ENCODE results near the gene SBF1. TPM values are rescaled to one million over a fixed set of nuclear protein-coding genes. Genes with fewer than 3 reads are reported as not detected.

The SBF1 gene
- total and polyA plus RNA-seq, 4 donors: 8.3 to 37.6 (median 16.4) TPM

- no peak overlapping the region for H3K9ac ChIP-seq (ENCODE audit: low read depth in 1 of 2, low read length in 2 of 2)
- no peaks in the 10 kb centered on the region for H3K27me3 ChIP-seq (ENCODE audit: control insufficient read depth in 4 of 4, insufficient read depth in 4 of 4, low read length in 3 of 4)
- H3K27ac ChIP-seq (ENCODE audit: low read depth in 1 of 2, low read length in 2 of 2): no peak overlapping the region
- DNase-seq (ENCODE audit: low spot score): no peak
- H3K4me3 ChIP-seq (ENCODE audit: low read depth in 1 of 3, low read length in 3 of 3): no peak overlapping the region
- H3K9me3 ChIP-seq (ENCODE audit: control insufficient read depth in 4 of 4, low read length in 3 of 4): no peaks in the 10 kb centered on the region
- 95% methylated on average over 8 of the region's 8 CpGs for WGBS
- peaks cover 2 to 3% (median 3%) of the 10 kb centered on the region in 4 donors for H3K4me1 ChIP-seq (ENCODE audit: control insufficient read depth in 4 of 4, insufficient read depth in 4 of 4, low read length in 3 of 4)
- peaks cover 33 to 76% (median 68%) of the 10 kb centered on the region in 4 donors for H3K36me3 ChIP-seq (ENCODE audit: control insufficient read depth in 4 of 4, insufficient read depth in 3 of 4, low read depth in 1 of 4, low read length in 3 of 4)
- no peak for TF ChIP-seq ATF3 (IDR thresholded peaks at IDR 0.05)
- TF ChIP-seq GABPA (IDR thresholded peaks at IDR 0.05 in 1 of 2, conservative IDR thresholded peaks at IDR 0.05 in 1 of 2): no peak
- no peak for TF ChIP-seq MAX (IDR thresholded peaks at IDR 0.05)
- TF ChIP-seq FOXA1 (IDR thresholded peaks at IDR 0.05): no peak
- TF ChIP-seq HNF4G (IDR thresholded peaks at IDR 0.05): no peak
- no peak for TF ChIP-seq CTCF (IDR thresholded peaks at IDR 0.05; ENCODE audit: low read depth, low read length, missing input control)
- no peak for TF ChIP-seq NR2F2 (IDR thresholded peaks at IDR 0.05)
- TF ChIP-seq TAF1 (conservative IDR thresholded peaks at IDR 0.05): no peak
- TF ChIP-seq FOXA2 (IDR thresholded peaks at IDR 0.05): no peak
- TF ChIP-seq EGR1 (IDR thresholded peaks at IDR 0.05; ENCODE audit: low read depth in 2 of 2): no peak
These were observed 57.8 kb downstream of the SBF1 start for GRCh38 chr22:50416996-50417395.

GRCh38 chr22:50415426-50415825 lies 59.4 kb downstream of the SBF1 start:
- Histone ChIP-seq H3K4me1 (ENCODE audit: control insufficient read depth in 4 of 4, insufficient read depth in 4 of 4, low read length in 3 of 4) (peaks cover 3 to 5% (median 4%) of the 10 kb centered on the region in 4 donors), H3K27ac (ENCODE audit: low read depth in 1 of 2, low read length in 2 of 2) (no peak overlapping the region), H3K9ac (ENCODE audit: low read depth in 1 of 2, low read length in 2 of 2) (no peak overlapping the region), H3K4me3 (ENCODE audit: low read depth in 1 of 3, low read length in 3 of 3) (no peak overlapping the region), H3K27me3 (ENCODE audit: control insufficient read depth in 4 of 4, insufficient read depth in 4 of 4, low read length in 3 of 4) (no peaks in the 10 kb centered on the region), H3K36me3 (ENCODE audit: control insufficient read depth in 4 of 4, insufficient read depth in 3 of 4, low read depth in 1 of 4, low read length in 3 of 4) (peaks cover 30 to 63% (median 55%) of the 10 kb centered on the region in 4 donors), H3K9me3 (ENCODE audit: control insufficient read depth in 4 of 4, low read length in 3 of 4) (no peaks in the 10 kb centered on the region)
- no peak for DNase-seq (ENCODE audit: low spot score)
- 96% methylated on average over 12 of the region's 12 CpGs for WGBS
- TF ChIP-seq TAF1 (conservative IDR thresholded peaks at IDR 0.05): no peak
- no peak for TF ChIP-seq SP1 (IDR thresholded peaks at IDR 0.05)
- TF ChIP-seq GABPA (IDR thresholded peaks at IDR 0.05 in 1 of 2, conservative IDR thresholded peaks at IDR 0.05 in 1 of 2): no peak

- no peak overlapping the region for H3K9ac ChIP-seq (ENCODE audit: low read depth in 1 of 2, low read length in 2 of 2)
- DNase-seq (ENCODE audit: low spot score): no peak
- TF ChIP-seq ATF3 (IDR thresholded peaks at IDR 0.05) (no peak), CTCF (IDR thresholded peaks at IDR 0.05; ENCODE audit: low read depth, low read length, missing input control) (no peak), HNF4A (conservative IDR thresholded peaks at IDR 0.05) (no peak), NR2F2 (IDR thresholded peaks at IDR 0.05) (no peak), FOXA1 (IDR thresholded peaks at IDR 0.05) (no peak), RAD21 (IDR thresholded peaks at IDR 0.05) (no peak), HNF4G (IDR thresholded peaks at IDR 0.05) (no peak), SP1 (IDR thresholded peaks at IDR 0.05) (no peak), RXRA (IDR thresholded peaks at IDR 0.05) (no peak), MAX (IDR thresholded peaks at IDR 0.05) (no peak), TAF1 (conservative IDR thresholded peaks at IDR 0.05) (no peak), REST (IDR thresholded peaks at IDR 0.05) (no peak), EGR1 (IDR thresholded peaks at IDR 0.05; ENCODE audit: low read depth in 2 of 2) (no peak), JUND (IDR thresholded peaks at IDR 0.05) (no peak), GABPA (IDR thresholded peaks at IDR 0.05 in 1 of 2, conservative IDR thresholded peaks at IDR 0.05 in 1 of 2) (no peak)
- H3K27ac ChIP-seq (ENCODE audit: low read depth in 1 of 2, low read length in 2 of 2): no peak overlapping the region
- H3K4me1 ChIP-seq (ENCODE audit: control insufficient read depth in 4 of 4, insufficient read depth in 4 of 4, low read length in 3 of 4): peaks cover 3 to 5% (median 4%) of the 10 kb centered on the region in 4 donors
- 92% methylated on average over 31 of the region's 31 CpGs for WGBS
- H3K36me3 ChIP-seq (ENCODE audit: control insufficient read depth in 4 of 4, insufficient read depth in 3 of 4, low read depth in 1 of 4, low read length in 3 of 4): peaks cover 26 to 59% (median 50%) of the 10 kb centered on the region in 4 donors
- no peak overlapping the region for H3K4me3 ChIP-seq (ENCODE audit: low read depth in 1 of 3, low read length in 3 of 3)
- H3K27me3 ChIP-seq (ENCODE audit: control insufficient read depth in 4 of 4, insufficient read depth in 4 of 4, low read length in 3 of 4): no peaks in the 10 kb centered on the region
- H3K9me3 ChIP-seq (ENCODE audit: control insufficient read depth in 4 of 4, low read length in 3 of 4): no peaks in the 10 kb centered on the region
These were observed 60.2 kb downstream of the SBF1 start for GRCh38 chr22:50414476-50415248.
